Transverse colon (tissue), 3 donors: ENCODE data around the gene TTC23.

Experiments
- POLR2A ChIP-seq: fragments of 450-650 bp; IDR thresholded peaks from one replicate; pipeline ENCODE4 v1.6.1; 2016; ENCODE audit warnings: antibody characterized with exemption, mild to moderate bottlenecking, moderate library complexity
- TF ChIP-seq, protein P1 (sequence below), 5 experiments: fragments of 200-600 bp in 3 of 5; fragments of 450-650 bp in 2 of 5; sonication (generic) in 3 of 5; IDR thresholded peaks; 1 replicate in 2 of 5; 2 replicates in 3 of 5; pipeline ENCODE4 v1.5.1; 2016 to 2017; ENCODE audit warnings: antibody characterized with exemption in 5 of 5, inconsistent platforms in 3 of 5, mild to moderate bottlenecking in 2 of 5, moderate library complexity in 1 of 5

DNA sequence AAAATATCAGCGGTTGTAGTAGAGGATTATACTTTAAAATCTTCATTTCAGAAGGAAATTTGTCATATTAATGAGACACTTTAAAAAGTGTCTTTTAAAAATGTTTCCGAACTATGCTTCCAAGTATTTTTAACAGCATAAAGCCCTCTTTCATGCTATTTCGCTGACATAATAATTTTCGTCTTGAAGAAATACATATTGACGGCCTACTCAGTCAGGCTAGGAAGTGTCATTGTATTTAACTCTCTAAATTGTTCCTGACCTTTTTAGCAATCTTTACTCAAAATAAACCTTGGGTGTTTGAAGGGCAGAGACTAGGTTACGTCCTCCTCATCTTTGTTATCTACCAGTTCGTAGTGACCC lies 1.1 kb upstream of the TTC23 start:
- TF ChIP-seq, protein P1, sequence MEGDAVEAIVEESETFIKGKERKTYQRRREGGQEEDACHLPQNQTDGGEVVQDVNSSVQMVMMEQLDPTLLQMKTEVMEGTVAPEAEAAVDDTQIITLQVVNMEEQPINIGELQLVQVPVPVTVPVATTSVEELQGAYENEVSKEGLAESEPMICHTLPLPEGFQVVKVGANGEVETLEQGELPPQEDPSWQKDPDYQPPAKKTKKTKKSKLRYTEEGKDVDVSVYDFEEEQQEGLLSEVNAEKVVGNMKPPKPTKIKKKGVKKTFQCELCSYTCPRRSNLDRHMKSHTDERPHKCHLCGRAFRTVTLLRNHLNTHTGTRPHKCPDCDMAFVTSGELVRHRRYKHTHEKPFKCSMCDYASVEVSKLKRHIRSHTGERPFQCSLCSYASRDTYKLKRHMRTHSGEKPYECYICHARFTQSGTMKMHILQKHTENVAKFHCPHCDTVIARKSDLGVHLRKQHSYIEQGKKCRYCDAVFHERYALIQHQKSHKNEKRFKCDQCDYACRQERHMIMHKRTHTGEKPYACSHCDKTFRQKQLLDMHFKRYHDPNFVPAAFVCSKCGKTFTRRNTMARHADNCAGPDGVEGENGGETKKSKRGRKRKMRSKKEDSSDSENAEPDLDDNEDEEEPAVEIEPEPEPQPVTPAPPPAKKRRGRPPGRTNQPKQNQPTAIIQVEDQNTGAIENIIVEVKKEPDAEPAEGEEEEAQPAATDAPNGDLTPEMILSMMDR (IDR thresholded peaks at IDR 0.05) = no peak
- TF ChIP-seq POLR2A = no peak
